AG09319 (cell line): ENCODE data around the gene PLXDC2.

Source experiments
- DNase-seq: peaks from one replicate; pipeline ENCODE4 v3.0.0-alpha.2; 2010; ENCODE audit warnings: low read depth; ENCODE audit errors: extremely low read depth
- CTCF ChIP-seq: IDR thresholded peaks from 2 replicates; pipeline ENCODE4 v1.5.1; 2011; ENCODE audit warnings: low read depth, mild to moderate bottlenecking, inconsistent platforms, low read length, moderate library complexity

PLXDC2 gene

GRCh38 chr10:19825700-19826099 is 9.5 kb downstream of the PLXDC2 start:
- DNase-seq: no peak
- TF ChIP-seq CTCF: no peak

- no peak for TF ChIP-seq CTCF
- DNase-seq: no peak
Measured at GRCh38 chr10:19826712-19827111, 10.5 kb downstream of the PLXDC2 start.

GRCh38 chr10:19828278-19829049 is 12.2 kb downstream of the PLXDC2 start:
- TF ChIP-seq CTCF: no peak
- no peak for DNase-seq

- TF ChIP-seq CTCF: no peak
- no peak for DNase-seq
Measured at GRCh38 chr10:19832699-19833098, 16.5 kb downstream of the PLXDC2 start.

GRCh38 chr10:19833170-19833824 is 17.1 kb downstream of the PLXDC2 start:
- DNase-seq: no peak
- no peak for TF ChIP-seq CTCF

GRCh38 chr10:19835952-19836351 is 19.7 kb downstream of the PLXDC2 start:
- no peak for TF ChIP-seq CTCF

GRCh38 chr10:19839090-19839489 is 22.9 kb downstream of the PLXDC2 start:
- no peak for DNase-seq
- TF ChIP-seq CTCF: no peak

More at GRCh38 chr10:19835952-19836351, 19.7 kb downstream of the PLXDC2 start:
- DNase-seq: no peak
